ENCODE measurements around the gene TSPAN14. TPM values are rescaled to one million over a fixed set of nuclear protein-coding genes. Genes with fewer than 3 reads are reported as not detected.

TSPAN14 gene
- polyA plus RNA-seq, 3 donors: 123 to 160 (median 146) TPM

DNA sequence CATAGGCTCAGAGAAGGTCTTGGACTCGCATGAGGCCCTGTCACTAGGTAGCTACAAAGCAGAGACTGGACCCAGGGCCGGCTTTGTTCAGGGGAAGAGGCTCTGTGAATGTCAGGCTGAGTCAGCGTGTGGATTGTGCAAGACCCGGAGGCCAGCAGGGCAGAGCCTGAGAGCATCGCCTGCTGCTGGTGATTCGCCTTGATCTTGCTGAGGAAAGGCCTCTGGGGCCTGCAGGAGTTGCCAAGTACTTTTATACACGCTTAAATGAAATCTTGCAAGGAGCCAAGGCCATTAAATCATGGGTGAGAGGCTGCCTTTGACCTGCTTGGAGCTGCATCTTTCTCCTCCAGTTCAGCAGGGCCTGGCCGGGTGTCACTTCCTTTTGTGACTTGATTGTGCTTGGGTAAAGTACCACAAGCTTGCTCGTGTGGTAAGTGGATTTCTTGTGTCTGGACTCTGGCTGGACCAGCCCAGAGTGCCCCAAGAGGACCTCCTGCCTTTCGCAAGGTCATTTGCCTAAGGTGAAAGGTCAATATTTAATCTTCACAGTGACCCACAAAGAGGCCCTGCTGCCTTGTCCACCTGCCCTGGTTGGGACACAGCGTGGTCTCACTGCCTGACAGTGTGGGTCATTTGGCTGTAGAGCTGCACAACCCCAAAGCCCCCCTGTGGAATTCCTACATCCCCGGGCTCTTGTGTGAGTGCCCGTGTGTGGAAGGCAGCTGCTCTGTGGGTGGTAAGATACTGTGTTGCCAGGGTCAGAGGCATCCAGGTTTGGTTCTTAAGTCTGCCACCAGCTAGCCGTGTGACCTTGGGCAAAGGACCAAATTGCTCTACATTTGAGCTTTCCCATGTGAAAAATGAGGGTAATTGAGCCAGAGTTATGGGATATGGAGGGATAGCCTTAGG, 45.0 kb downstream of the TSPAN14 start:
- no peak overlapping the region for H2AFZ ChIP-seq (ENCODE audit: insufficient read depth, low read depth, low read length, poor library complexity, severe bottlenecking)
- TF ChIP-seq, protein P1, sequence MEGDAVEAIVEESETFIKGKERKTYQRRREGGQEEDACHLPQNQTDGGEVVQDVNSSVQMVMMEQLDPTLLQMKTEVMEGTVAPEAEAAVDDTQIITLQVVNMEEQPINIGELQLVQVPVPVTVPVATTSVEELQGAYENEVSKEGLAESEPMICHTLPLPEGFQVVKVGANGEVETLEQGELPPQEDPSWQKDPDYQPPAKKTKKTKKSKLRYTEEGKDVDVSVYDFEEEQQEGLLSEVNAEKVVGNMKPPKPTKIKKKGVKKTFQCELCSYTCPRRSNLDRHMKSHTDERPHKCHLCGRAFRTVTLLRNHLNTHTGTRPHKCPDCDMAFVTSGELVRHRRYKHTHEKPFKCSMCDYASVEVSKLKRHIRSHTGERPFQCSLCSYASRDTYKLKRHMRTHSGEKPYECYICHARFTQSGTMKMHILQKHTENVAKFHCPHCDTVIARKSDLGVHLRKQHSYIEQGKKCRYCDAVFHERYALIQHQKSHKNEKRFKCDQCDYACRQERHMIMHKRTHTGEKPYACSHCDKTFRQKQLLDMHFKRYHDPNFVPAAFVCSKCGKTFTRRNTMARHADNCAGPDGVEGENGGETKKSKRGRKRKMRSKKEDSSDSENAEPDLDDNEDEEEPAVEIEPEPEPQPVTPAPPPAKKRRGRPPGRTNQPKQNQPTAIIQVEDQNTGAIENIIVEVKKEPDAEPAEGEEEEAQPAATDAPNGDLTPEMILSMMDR (IDR thresholded peaks at IDR 0.05): no peak
- H3K9me3 ChIP-seq (replicated peaks in 1 of 2; ENCODE audit: control insufficient read depth in 1 of 2, insufficient read depth in 1 of 2, low read length in 2 of 2): no peaks in the 10 kb centered on the region
- H3K9ac ChIP-seq (ENCODE audit: insufficient read depth, low read length, poor library complexity, severe bottlenecking): peak overlapping the region; percentile 66
- peaks cover 64% of the 10 kb centered on the region for H4K20me1 ChIP-seq (ENCODE audit: insufficient read depth, low read length)
- peak; percentile 94 to 97 (median 95) for DNase-seq
- peaks cover 96 to 100% of the 10 kb centered on the region in 2 donors for H3K4me1 ChIP-seq (ENCODE audit: control insufficient read depth in 1 of 2, insufficient read depth in 2 of 2, low read length in 2 of 2)
- H3K4me1 Mint-ChIP-seq: peaks cover 99% of the 10 kb centered on the region
- H3K79me2 ChIP-seq (ENCODE audit: insufficient read depth, low read length): peaks cover 88% of the 10 kb centered on the region
- no peaks in the 10 kb centered on the region for H3K27me3 ChIP-seq (ENCODE audit: control insufficient read depth in 2 of 2, insufficient read depth in 2 of 2, low read length in 2 of 2)
- intact Hi-C loops (cut with micrococcal nuclease): loop anchor here in 1 of 2 donors (2.0 kb wide), 1 partner anchor 14 kb away; no protein-coding TSS in a partner anchor
- H3K36me3 ChIP-seq (replicated peaks in 1 of 2; ENCODE audit: control insufficient read depth in 1 of 2, insufficient read depth in 2 of 2, low read length in 2 of 2): peaks cover 0 to 19% of the 10 kb centered on the region in 2 donors
- peak overlapping the region; percentile 94 to 99 (median 97) for H3K27ac Mint-ChIP-seq
- H3K4me3 Mint-ChIP-seq: peak overlapping the region; percentile 45 to 85
- H3K27me3 Mint-ChIP-seq (ENCODE audit: low read depth in 3 of 3): no peaks in the 10 kb centered on the region
- H3K36me3 Mint-ChIP-seq: peaks cover 52 to 58% of the 10 kb centered on the region in 2 donors
- H3K9me3 Mint-ChIP-seq: peaks cover 0 to 6% (median 0%) of the 10 kb centered on the region in 7 donors
- 23% methylated on average over 12 of the region's 14 CpGs for WGBS (ENCODE audit: insufficient coverage)
- H3K4me2 ChIP-seq (replicated peaks; ENCODE audit: extremely low read depth, low read length, poor library complexity, severe bottlenecking): peak overlapping the region; percentile 52
- peak overlapping the region; percentile 92 to 95 for H3K27ac ChIP-seq (ENCODE audit: low read depth in 1 of 2, low read length in 2 of 2)
- H3K4me3 ChIP-seq (replicated peaks in 1 of 3; ENCODE audit: low read depth in 2 of 3, low read length in 3 of 3): peak overlapping the region in 1 of 3 experiments; percentile 60

DNA sequence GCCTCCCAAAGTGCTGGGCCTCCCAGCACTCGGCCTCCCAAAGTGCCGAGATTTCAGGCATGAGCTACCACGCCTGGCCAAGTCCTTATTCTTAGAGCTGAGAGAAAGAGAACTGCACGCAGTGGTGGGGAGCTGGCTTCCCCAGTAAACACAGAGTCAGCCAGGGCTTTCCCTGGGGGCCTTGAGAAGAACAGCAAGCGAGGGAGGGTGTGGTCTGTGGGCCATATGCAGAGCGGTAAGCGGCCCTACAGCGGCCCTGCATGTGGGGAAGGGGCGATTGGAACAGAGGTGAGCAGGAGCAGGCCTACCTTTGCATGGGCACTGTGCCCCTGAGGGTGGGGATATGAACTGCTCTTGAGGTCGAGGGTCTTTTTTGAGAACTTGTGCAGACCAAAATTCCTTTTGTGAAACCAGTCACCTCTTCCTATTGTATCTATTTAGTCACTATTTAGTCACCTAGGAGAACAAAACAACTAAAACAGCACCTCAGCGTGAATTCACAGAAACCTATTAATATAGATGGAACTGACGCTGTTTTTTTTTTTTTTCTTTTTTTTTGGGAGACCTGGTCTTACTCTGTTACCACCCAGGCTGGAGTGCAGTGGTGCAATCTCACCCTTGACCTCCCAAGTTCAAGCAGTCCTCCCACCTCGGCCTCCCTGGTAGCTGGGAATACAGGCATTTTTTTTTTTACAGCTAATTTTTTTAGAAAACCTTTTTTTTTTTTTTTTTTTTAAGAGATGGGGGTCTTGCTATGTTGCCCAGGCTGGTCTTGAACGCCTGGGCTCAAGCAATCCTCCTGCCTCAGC, 46.7 kb downstream of the TSPAN14 start:
- Histone ChIP-seq H3K4me3 (replicated peaks in 1 of 3; ENCODE audit: low read depth in 2 of 3, low read length in 3 of 3) (peak overlapping the region in 1 of 3 experiments; percentile 60), H3K27ac (ENCODE audit: low read depth in 1 of 2, low read length in 2 of 2) (peak overlapping the region; percentile 92 to 95), H2AFZ (ENCODE audit: insufficient read depth, low read depth, low read length, poor library complexity, severe bottlenecking) (no peak overlapping the region), H3K27me3 (ENCODE audit: control insufficient read depth in 2 of 2, insufficient read depth in 2 of 2, low read length in 2 of 2) (no peaks in the 10 kb centered on the region), H3K9ac (ENCODE audit: insufficient read depth, low read length, poor library complexity, severe bottlenecking) (peak overlapping the region; percentile 54), H3K4me1 (ENCODE audit: control insufficient read depth in 1 of 2, insufficient read depth in 2 of 2, low read length in 2 of 2) (peaks cover 96 to 100% of the 10 kb centered on the region in 2 donors), H3K36me3 (replicated peaks in 1 of 2; ENCODE audit: control insufficient read depth in 1 of 2, insufficient read depth in 2 of 2, low read length in 2 of 2) (peaks cover 0 to 14% of the 10 kb centered on the region in 2 donors), H3K4me2 (replicated peaks; ENCODE audit: extremely low read depth, low read length, poor library complexity, severe bottlenecking) (peak overlapping the region; percentile 25), H3K79me2 (ENCODE audit: insufficient read depth, low read length) (peaks cover 88% of the 10 kb centered on the region), H4K20me1 (ENCODE audit: insufficient read depth, low read length) (peaks cover 69% of the 10 kb centered on the region), H3K9me3 (replicated peaks in 1 of 2; ENCODE audit: control insufficient read depth in 1 of 2, insufficient read depth in 1 of 2, low read length in 2 of 2) (no peaks in the 10 kb centered on the region)
- WGBS (ENCODE audit: insufficient coverage): 62% methylated on average over 7 of the region's 14 CpGs
- Mint-ChIP-seq H3K4me1 (peaks cover 99% of the 10 kb centered on the region), H3K27me3 (ENCODE audit: low read depth in 3 of 3) (no peaks in the 10 kb centered on the region), H3K27ac (peak overlapping the region; percentile 94 to 99 (median 97)), H3K4me3 (peak overlapping the region; percentile 54 to 61), H3K9me3 (peaks cover 0 to 6% (median 0%) of the 10 kb centered on the region in 7 donors), H3K36me3 (peaks cover 45 to 54% of the 10 kb centered on the region in 2 donors)
- intact Hi-C loops (cut with micrococcal nuclease): loop anchor here in 1 of 2 donors (2.0 to 5.0 kb wide), 2 partner anchors 14 to 43 kb away; no protein-coding TSS in a partner anchor
- DNase-seq: peak in 1 of 3 donors; percentile 70
- TF ChIP-seq, protein P1 (IDR thresholded peaks at IDR 0.05): no peak

All from CD14-positive monocyte (primary cell).